Smooth muscle cell of bladder (primary cell): Measurements from ENCODE around the gene GEMIN8. TPM values are rescaled to one million over a fixed set of nuclear protein-coding genes. Genes with fewer than 3 reads are reported as not detected.

Experiments
- total RNA-seq: library from RNA; depleted of rRNA; stranded (reverse); fragments of >200 nt; gene quantifications from 2 replicates; pipeline ENCODE4 v1.2.3, GENCODE V29; 2014

GEMIN8 gene, protein sequence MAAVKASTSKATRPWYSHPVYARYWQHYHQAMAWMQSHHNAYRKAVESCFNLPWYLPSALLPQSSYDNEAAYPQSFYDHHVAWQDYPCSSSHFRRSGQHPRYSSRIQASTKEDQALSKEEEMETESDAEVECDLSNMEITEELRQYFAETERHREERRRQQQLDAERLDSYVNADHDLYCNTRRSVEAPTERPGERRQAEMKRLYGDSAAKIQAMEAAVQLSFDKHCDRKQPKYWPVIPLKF
- total RNA-seq = 17.6 and 21.2 TPM in 2 replicates

DNA sequence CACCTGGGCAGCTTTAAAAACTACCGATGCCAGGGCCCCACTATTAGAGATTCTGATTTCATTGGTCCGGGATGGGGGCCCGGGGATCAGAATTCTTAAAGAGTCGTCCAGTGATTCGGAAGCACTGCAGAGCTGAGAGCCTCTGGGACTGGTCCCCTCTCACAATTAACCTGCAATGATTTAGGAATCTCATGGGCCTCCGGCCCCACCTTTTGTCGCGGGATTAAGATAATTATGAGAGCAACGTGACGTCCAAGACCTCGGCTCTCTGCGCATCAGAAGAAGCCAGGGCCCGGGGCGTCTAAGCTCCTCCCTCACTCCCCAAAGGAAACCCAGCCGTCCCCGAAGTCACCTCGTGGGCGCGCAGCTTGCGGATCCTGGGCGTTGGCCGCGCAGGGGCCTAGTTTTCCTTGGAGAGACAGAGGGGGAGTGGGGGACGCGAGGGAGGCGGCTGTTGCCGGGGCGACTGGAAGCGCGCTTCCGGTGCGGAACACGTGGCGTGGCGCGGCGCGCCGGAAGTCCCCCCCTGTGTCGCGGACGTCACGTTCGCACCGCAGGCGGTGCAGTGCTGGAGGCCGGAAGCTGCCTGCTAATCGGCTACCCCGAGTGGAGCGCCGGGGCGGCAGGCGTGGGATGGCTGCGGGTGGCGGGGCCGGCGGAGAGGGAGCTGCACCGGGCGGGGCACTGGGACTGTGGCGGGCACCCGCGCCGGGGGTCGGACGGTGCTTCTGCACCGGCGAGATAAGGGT is at the start of gene GEMIN8:
Gene GEMIN8, minus strand, starts transcription at position 468 of the 749 bp plus-strand sequence. CDS start 8,414 bp downstream, outside the sequence.

Other genes starting within 250 kb of the GEMIN8 start
- 0.28 and 0.65 TPM in 2 replicates for gene GPM6B, start 212.8 kb downstream of the GEMIN8 start, total RNA-seq